GM12892 (cell line): Measurements from ENCODE around the gene SORBS1.

Source experiments
- POLR2A ChIP-seq: IDR thresholded peaks from 2 replicates; pipeline ENCODE4 v1.6.1; 2011; ENCODE audit warnings: low read depth, low read length, control low read depth
- POLR2AphosphoS5 ChIP-seq: IDR thresholded peaks from 2 replicates; pipeline ENCODE4 v1.6.1; 2011; ENCODE audit warnings: low read depth, low read length, control low read depth

GRCh38 chr10:95505084-95505610, 56.0 kb downstream of the SORBS1 start:
- no peak for TF ChIP-seq POLR2A
- no peak for TF ChIP-seq POLR2AphosphoS5
